Cardiac septum (tissue), 1 donor: Measurements from ENCODE around the gene ANKRD11. TPM values are rescaled to one million over a fixed set of nuclear protein-coding genes. Genes with fewer than 3 reads are reported as not detected.
"Not testable (repeated sequence)": the region's sequence is repeated elsewhere in the genome, so short reads cannot be mapped to it uniquely, and the experiment has no call there.

Source experiments
- DNase-seq: peaks from one replicate; pipeline ENCODE4 v3.0.0-alpha.2; 2020; ENCODE audit warnings: low spot score
- intact Hi-C: fragments of 100-400 bp; cut with DNase I; formaldehyde crosslinking; loops from one replicate; pipeline ENCODE4 v1.14.0; 2022
- total RNA-seq: library from RNA; stranded (reverse); fragmentation: NEBNext Ultra II Directional; extraction: Animal tissue kit (Norgen Biotek cat#: 25700); gene quantifications from one replicate; pipeline ENCODE4 v1.2.1, GENCODE V29; 2021
- donor health status: DM: no; HTN: no; CAD: no.

Gene ANKRD11
- total RNA-seq, 1 donor from 2014 or later = 77.9 TPM

- intact Hi-C loops = no loop called here
- no peak for DNase-seq
Measured at GRCh38 chr16:89253548-89254287, 236.6 kb downstream of the ANKRD11 start.

GRCh38 chr16:89248196-89248982 lies 242.0 kb downstream of the ANKRD11 start:
- intact Hi-C loops = no loop called here
- DNase-seq = no peak

GRCh38 chr16:89247734-89248075 lies 242.7 kb downstream of the ANKRD11 start:
- DNase-seq, intact Hi-C loops: not testable (repeated sequence)

- intact Hi-C loops = no loop called here
- peak; percentile 96 for DNase-seq
Measured at GRCh38 chr16:89246903-89247733, 243.2 kb downstream of the ANKRD11 start.

- intact Hi-C loops = no loop called here
- no peak for DNase-seq
Measured at GRCh38 chr16:89246383-89246902, 243.9 kb downstream of the ANKRD11 start.

GRCh38 chr16:89244754-89245153 lies 245.6 kb downstream of the ANKRD11 start:
- DNase-seq = no peak
- intact Hi-C loops = no loop called here

GRCh38 chr16:89244264-89244663 lies 246.1 kb downstream of the ANKRD11 start:
- intact Hi-C loops, DNase-seq: not testable (repeated sequence)

GRCh38 chr16:89243664-89244063 lies 246.7 kb downstream of the ANKRD11 start:
- DNase-seq = no peak
- intact Hi-C loops = no loop called here

- intact Hi-C loops = no loop called here
Measured at GRCh38 chr16:89242795-89243200, 247.6 kb downstream of the ANKRD11 start.

GRCh38 chr16:89241187-89242007 lies 249.0 kb downstream of the ANKRD11 start:
- peak; percentile 85 for DNase-seq
- intact Hi-C loops = no loop called here

More at GRCh38 chr16:89242795-89243200, 247.6 kb downstream of the ANKRD11 start:
- no peak for DNase-seq

GRCh38 chr16:89237733-89238132 lies 252.6 kb downstream of the ANKRD11 start:
- intact Hi-C loops = no loop called here
- DNase-seq = no peak

GRCh38 chr16:89233678-89234490 lies 256.5 kb downstream of the ANKRD11 start:
- intact Hi-C loops = no loop called here
- no peak for DNase-seq

- no peak for DNase-seq
- intact Hi-C loops = no loop called here
Measured at GRCh38 chr16:89232107-89232506, 258.3 kb downstream of the ANKRD11 start.

- no peak for DNase-seq
- intact Hi-C loops = no loop called here
Measured at GRCh38 chr16:89230255-89230654, 260.1 kb downstream of the ANKRD11 start.

GRCh38 chr16:89224665-89225064 lies 265.7 kb downstream of the ANKRD11 start:
- intact Hi-C loops = no loop called here
- no peak for DNase-seq

- intact Hi-C loops = no loop called here
- DNase-seq = no peak
Measured at GRCh38 chr16:89222931-89223330, 267.4 kb downstream of the ANKRD11 start.

- intact Hi-C loops = no loop called here
- DNase-seq = no peak
Measured at GRCh38 chr16:89221604-89222003, 268.8 kb downstream of the ANKRD11 start.

GRCh38 chr16:89219365-89219764 lies 271.0 kb downstream of the ANKRD11 start:
- DNase-seq = no peak
- intact Hi-C loops = loop anchor here (5.0 to 10.0 kb wide), 4 partner anchors 125 to 647 kb away; partner anchors contain the start of genes ACSF3, APRT and ZC3H18
